ENCODE measurements around the gene WDPCP.
"Not testable (repeated sequence)": the region's sequence is repeated elsewhere in the genome, so short reads cannot be mapped to it uniquely, and the experiment has no call there.

- TF ChIP-seq CTCF (conservative IDR thresholded peaks at IDR 0.05 in 1 of 2, IDR thresholded peaks at IDR 0.05 in 1 of 2; ENCODE audit: extremely low read depth in 1 of 2, insufficient read depth in 1 of 2, low read depth in 1 of 2, low read length in 2 of 2); EZH2 (IDR thresholded peaks at IDR 0.05; ENCODE audit: borderline replicate concordance, low read length): not testable (repeated sequence)
These were observed 35.5 kb upstream of the WDPCP start for GRCh38 chr2:63623763-63624162.

Measured in mammary epithelial cell (primary cell).